Neural progenitor cell (in vitro differentiated cells): ENCODE results near the gene FAM98C.

Experiments used
- EZH2 ChIP-seq: fragments of 200-600 bp; sonication (generic); IDR thresholded peaks from 2 replicates; pipeline ENCODE4 v1.6.1; 2017; ENCODE audit warnings: antibody characterized with exemption, mild to moderate bottlenecking, moderate library complexity
- EZH2phosphoT487 ChIP-seq: fragments of 200-600 bp; sonication (generic); IDR thresholded peaks from 2 replicates; pipeline ENCODE4 v1.6.1; 2017; ENCODE audit warnings: antibody characterized with exemption
- TF ChIP-seq, protein P1 (sequence below): fragments of 200-600 bp; sonication (generic); IDR thresholded peaks from 2 replicates; pipeline ENCODE4 v1.5.1; 2017; ENCODE audit warnings: antibody characterized with exemption, mild to moderate bottlenecking

DNA sequence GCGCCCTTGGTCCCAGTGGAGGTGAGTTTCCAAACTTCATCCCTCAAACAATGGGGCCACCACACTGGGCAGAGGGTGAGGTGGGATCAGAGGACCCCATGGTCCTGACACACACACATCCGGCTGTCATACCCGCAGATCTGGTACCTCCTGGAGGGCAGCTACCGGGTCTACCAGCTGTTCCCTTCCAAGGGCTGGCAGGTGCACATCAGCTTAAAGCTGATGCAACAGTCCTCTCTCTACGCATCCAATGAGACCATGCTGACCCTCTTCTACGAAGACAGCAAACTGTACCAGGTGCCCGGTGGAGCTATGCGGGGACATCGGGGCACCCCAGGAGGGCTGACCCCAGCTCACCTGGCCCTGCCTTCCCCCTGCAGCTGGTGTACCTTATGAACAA is 42.5 kb upstream of the FAM98C start:
- TF ChIP-seq, protein P1, sequence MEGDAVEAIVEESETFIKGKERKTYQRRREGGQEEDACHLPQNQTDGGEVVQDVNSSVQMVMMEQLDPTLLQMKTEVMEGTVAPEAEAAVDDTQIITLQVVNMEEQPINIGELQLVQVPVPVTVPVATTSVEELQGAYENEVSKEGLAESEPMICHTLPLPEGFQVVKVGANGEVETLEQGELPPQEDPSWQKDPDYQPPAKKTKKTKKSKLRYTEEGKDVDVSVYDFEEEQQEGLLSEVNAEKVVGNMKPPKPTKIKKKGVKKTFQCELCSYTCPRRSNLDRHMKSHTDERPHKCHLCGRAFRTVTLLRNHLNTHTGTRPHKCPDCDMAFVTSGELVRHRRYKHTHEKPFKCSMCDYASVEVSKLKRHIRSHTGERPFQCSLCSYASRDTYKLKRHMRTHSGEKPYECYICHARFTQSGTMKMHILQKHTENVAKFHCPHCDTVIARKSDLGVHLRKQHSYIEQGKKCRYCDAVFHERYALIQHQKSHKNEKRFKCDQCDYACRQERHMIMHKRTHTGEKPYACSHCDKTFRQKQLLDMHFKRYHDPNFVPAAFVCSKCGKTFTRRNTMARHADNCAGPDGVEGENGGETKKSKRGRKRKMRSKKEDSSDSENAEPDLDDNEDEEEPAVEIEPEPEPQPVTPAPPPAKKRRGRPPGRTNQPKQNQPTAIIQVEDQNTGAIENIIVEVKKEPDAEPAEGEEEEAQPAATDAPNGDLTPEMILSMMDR, result no peak
- TF ChIP-seq EZH2, result no peak
- TF ChIP-seq EZH2phosphoT487, result no peak
